ENCODE measurements around the gene LPIN2.

Gene LPIN2

DNA sequence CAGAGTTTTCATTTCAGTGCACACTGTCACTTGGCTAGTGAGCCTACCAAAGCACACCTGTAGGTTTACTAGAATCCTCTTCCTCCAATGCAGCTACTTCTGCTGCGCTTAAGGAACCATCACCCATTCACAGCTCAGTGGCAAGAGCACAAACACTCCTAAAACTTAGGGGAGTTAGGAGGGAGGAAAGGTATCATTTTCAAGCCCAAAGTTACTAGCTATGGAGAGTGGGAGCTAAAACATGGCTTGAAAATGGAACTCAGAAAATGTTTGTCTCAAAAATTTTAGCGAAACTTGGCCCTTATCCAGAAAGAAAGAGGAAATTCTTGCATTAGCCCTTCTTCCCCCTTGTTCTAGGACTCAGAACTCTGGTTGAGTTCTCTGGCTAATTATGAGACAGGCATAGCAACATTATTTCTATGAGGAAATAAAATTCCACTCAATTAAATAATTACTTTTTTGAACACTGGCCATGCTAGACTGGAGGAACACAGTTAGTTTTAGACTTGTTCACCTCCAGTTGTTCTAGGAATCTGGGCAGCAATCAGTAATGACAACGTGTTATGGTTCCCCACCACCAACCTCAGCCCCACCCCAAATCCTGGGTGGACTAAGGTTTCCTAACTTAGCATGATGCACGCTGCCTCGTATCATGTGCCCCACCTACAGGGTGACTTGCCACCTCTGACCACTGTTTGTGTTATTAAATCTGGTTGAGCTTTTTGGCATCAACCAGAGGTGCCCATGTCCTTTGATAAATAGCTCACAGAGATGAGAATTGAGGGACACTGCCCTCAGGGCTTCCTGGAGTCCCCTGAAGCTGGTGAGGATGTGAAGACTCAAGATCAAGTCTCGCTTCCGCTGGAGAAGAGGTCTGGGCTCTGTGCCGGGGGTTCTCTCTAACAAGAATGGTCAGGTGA lies 32.8 kb downstream of the LPIN2 start:
- no peak for TF ChIP-seq CTCF (IDR thresholded peaks at IDR 0.05; ENCODE audit: low read depth, low read length)
- no peak for DNase-seq (ENCODE audit: extremely low read depth, low read depth)

GRCh38 chr18:2979129-2979528 lies 33.8 kb downstream of the LPIN2 start:
- no peak for TF ChIP-seq CTCF (IDR thresholded peaks at IDR 0.05; ENCODE audit: low read depth, low read length)
- no peak for DNase-seq (ENCODE audit: extremely low read depth, low read depth)

- DNase-seq (ENCODE audit: extremely low read depth, low read depth) = no peak
- TF ChIP-seq CTCF (IDR thresholded peaks at IDR 0.05; ENCODE audit: low read depth, low read length) = no peak
Measured at GRCh38 chr18:2978661-2979106, 34.3 kb downstream of the LPIN2 start.

- no peak for TF ChIP-seq CTCF (IDR thresholded peaks at IDR 0.05; ENCODE audit: low read depth, low read length)
- DNase-seq (ENCODE audit: extremely low read depth, low read depth) = no peak
Measured at GRCh38 chr18:2978208-2978607, 34.7 kb downstream of the LPIN2 start.

DNA sequence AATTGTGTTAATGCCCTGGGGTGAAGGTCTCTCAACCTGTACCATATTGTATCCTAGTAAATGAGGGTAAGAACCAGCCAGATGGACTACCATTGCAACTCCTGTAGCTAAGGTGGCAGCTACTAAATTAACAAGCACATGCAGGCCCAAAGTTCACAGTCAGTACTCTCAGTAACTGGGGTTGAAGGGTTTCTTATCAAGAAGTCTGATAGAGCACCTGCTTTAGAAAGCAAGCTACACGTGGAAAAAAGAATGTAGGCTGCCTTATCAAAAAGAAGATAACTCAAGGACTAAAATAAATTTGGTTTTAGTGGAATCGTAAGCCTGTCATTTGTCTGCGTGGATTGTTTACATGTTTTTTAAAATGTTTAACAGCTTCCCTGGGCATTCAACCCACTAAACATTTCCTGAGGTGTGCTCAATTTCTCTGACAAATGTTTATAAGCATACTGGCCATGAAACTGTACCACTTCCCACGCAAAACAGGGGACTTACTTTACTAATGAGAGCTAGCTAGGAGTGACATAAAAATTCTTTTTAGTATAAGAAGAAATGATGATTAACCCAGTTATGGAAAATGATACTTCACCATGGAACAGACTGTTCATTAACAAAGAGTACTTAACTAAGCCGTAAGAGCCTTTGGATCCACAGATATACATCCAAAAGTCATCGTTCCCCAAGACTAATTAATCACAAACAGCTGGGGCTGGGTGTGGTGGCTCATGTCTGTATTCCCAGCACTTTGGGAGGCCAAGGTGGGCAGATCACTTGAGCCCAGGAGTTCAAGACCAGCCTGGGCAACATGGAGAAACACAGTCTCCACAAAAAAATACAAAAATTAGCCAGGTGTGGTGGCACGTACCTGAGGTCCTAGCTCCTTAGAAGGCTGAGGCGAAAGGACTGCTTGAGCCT lies 36.5 kb downstream of the LPIN2 start:
- no peak for DNase-seq (ENCODE audit: extremely low read depth, low read depth)
- no peak for TF ChIP-seq CTCF (IDR thresholded peaks at IDR 0.05; ENCODE audit: low read depth, low read length)

- DNase-seq (ENCODE audit: extremely low read depth, low read depth) = no peak
- TF ChIP-seq CTCF (IDR thresholded peaks at IDR 0.05; ENCODE audit: low read depth, low read length) = no peak
Measured at GRCh38 chr18:2974731-2975130, 38.2 kb downstream of the LPIN2 start.
